Ishikawa (cell line): Measurements from ENCODE around the gene SMIM22.

Experiments
- CEBPB ChIP-seq: IDR thresholded peaks from 2 replicates; pipeline ENCODE4 v1.6.1; 2012
- CREB1 ChIP-seq: IDR thresholded peaks from 2 replicates; pipeline ENCODE4 v1.6.1; 2012; ENCODE audit warnings: low read depth
- EGR1 ChIP-seq: IDR thresholded peaks from 2 replicates; pipeline ENCODE4 v1.6.1; 2012
- EP300 ChIP-seq: IDR thresholded peaks from 2 replicates; pipeline ENCODE4 v1.6.1; 2012; ENCODE audit warnings: borderline replicate concordance
- FOXM1 ChIP-seq: IDR thresholded peaks from 2 replicates; pipeline ENCODE4 v1.6.1; 2012; ENCODE audit warnings: low read depth, borderline replicate concordance
- MAX ChIP-seq: IDR thresholded peaks from 2 replicates; pipeline ENCODE4 v1.6.1; 2012
- NFIC ChIP-seq: IDR thresholded peaks from 2 replicates; pipeline ENCODE4 v1.6.1; 2012
- RAD21 ChIP-seq: IDR thresholded peaks from 2 replicates; pipeline ENCODE4 v1.6.1; 2012; ENCODE audit warnings: low read depth
- REST ChIP-seq: IDR thresholded peaks from 2 replicates; pipeline ENCODE4 v1.6.1; 2012; ENCODE audit warnings: low read depth, mild to moderate bottlenecking
- TAF1 ChIP-seq: IDR thresholded peaks from 2 replicates; pipeline ENCODE4 v1.6.1; 2012; ENCODE audit warnings: low read depth, mild to moderate bottlenecking
- TCF12 ChIP-seq: IDR thresholded peaks from 2 replicates; pipeline ENCODE4 v1.6.1; 2012; ENCODE audit warnings: low read depth
- TEAD4 ChIP-seq: IDR thresholded peaks from 2 replicates; pipeline ENCODE4 v1.6.1; 2012
- USF1 ChIP-seq: IDR thresholded peaks from 2 replicates; pipeline ENCODE4 v1.6.1; 2012
- YY1 ChIP-seq: IDR thresholded peaks from 2 replicates; pipeline ENCODE4 v1.6.1; 2012; ENCODE audit warnings: low read depth
- ZBTB7A ChIP-seq: IDR thresholded peaks from 2 replicates; pipeline ENCODE4 v1.6.1; 2012; ENCODE audit warnings: low read depth

The SMIM22 gene

GRCh38 chr16:4749700-4750257, 45.4 kb upstream of the SMIM22 start:
- TF ChIP-seq EGR1 (no peak), EP300 (no peak), USF1 (no peak), REST (no peak), CEBPB (no peak), ZBTB7A (no peak), CREB1 (no peak), YY1 (no peak), MAX (no peak), TAF1 (no peak), NFIC (no peak), RAD21 (no peak), TEAD4 (no peak), TCF12 (no peak)

- TF ChIP-seq USF1 (no peak), TCF12 (no peak), NFIC (no peak), ZBTB7A (no peak)
Measured at GRCh38 chr16:4750896-4751295, 44.3 kb upstream of the SMIM22 start.

GRCh38 chr16:4752351-4753100, 42.6 kb upstream of the SMIM22 start:
- TF ChIP-seq TCF12 (no peak), CEBPB (no peak), MAX (no peak), RAD21 (no peak), YY1 (no peak), EP300 (no peak), FOXM1 (no peak), TAF1 (no peak), TEAD4 (no peak), ZBTB7A (no peak), CREB1 (no peak), REST (no peak)

GRCh38 chr16:4753227-4753626, 41.9 kb upstream of the SMIM22 start:
- no peak for TF ChIP-seq MAX
- no peak for TF ChIP-seq ZBTB7A
- TF ChIP-seq EP300: no peak
- TF ChIP-seq TCF12: no peak

- no peak for TF ChIP-seq FOXM1
- no peak for TF ChIP-seq MAX
- no peak for TF ChIP-seq RAD21
- no peak for TF ChIP-seq NFIC
- TF ChIP-seq EP300: no peak
- TF ChIP-seq TAF1: no peak
- TF ChIP-seq REST: no peak
- no peak for TF ChIP-seq CEBPB
- TF ChIP-seq YY1: no peak
- TF ChIP-seq CREB1: no peak
- TF ChIP-seq USF1: no peak
- no peak for TF ChIP-seq TCF12
- TF ChIP-seq ZBTB7A: no peak
- TF ChIP-seq TEAD4: no peak
- no peak for TF ChIP-seq EGR1
Measured at GRCh38 chr16:4754865-4755264, 40.3 kb upstream of the SMIM22 start.
